Upper lobe of left lung (tissue), 6 donors: ENCODE results near the gene SCG3. TPM values are rescaled to one million over a fixed set of nuclear protein-coding genes. Genes with fewer than 3 reads are reported as not detected.
A peak's percentile ranks its signal among the peaks of the same experiment; 100 is the strongest.

ENCODE experiments used
- ATAC-seq, 2 donors: fragments of 200-7000 bp; cut with Tn5 transposase; one replicate each; pipeline ENCODE4 v1.9.1; 2022; ENCODE audit warnings: mild to moderate bottlenecking in 2 of 2, moderate library complexity in 2 of 2; ENCODE audit not compliant: low FRiP score in 2 of 2
- DNase-seq, 2 donors: peaks; one replicate each; pipeline ENCODE4 v3.0.0-alpha.2; 2019 to 2020
- H3K27ac ChIP-seq, 4 donors: fragments of 200-600 bp; sonication (generic); one replicate each; pipeline ENCODE4 v1.5.1; 2016 to 2019
- H3K27me3 ChIP-seq, 4 donors: fragments of 200-600 bp; sonication (generic); one replicate each; pipeline ENCODE4 v1.5.1; 2017 to 2019
- H3K36me3 ChIP-seq, 4 donors: fragments of 200-600 bp; sonication (generic); one replicate each; pipeline ENCODE4 v1.5.1; 2016 to 2019
- H3K4me1 ChIP-seq, 4 donors: fragments of 200-600 bp; sonication (generic); one replicate each; pipeline ENCODE4 v1.5.1; 2018 to 2019
- H3K4me3 ChIP-seq, 4 donors: fragments of 200-600 bp; sonication (generic); one replicate each; pipeline ENCODE4 v1.5.1; 2017 to 2019; ENCODE audit warnings: mild to moderate bottlenecking in 2 of 4, moderate library complexity in 1 of 4
- H3K9me3 ChIP-seq, 4 donors: fragments of 200-600 bp; sonication (generic); one replicate each; pipeline ENCODE4 v1.5.1; 2018 to 2019
- EP300 ChIP-seq, 4 donors: sonication (generic); formaldehyde crosslinking; IDR thresholded peaks; one replicate each; pipeline ENCODE4 v1.5.1; 2017; ENCODE audit warnings: antibody characterized with exemption in 4 of 4, control low read depth in 2 of 4
- POLR2A ChIP-seq, 4 donors: fragments of 450-650 bp; IDR thresholded peaks; one replicate each; pipeline ENCODE4 v1.5.1; 2016 to 2017; ENCODE audit warnings: antibody characterized with exemption in 4 of 4, mild to moderate bottlenecking in 2 of 4
- POLR2AphosphoS5 ChIP-seq, 2 donors: sonication (generic); formaldehyde crosslinking; IDR thresholded peaks; one replicate each; pipeline ENCODE4 v1.5.1; 2017; ENCODE audit warnings: antibody characterized with exemption in 2 of 2
- WGBS, 2 donors: methylation state at CpG; one replicate each; pipeline ENCODE4 v1.1.5; 2017 to 2018; 5-methylcytosine and 5-hydroxymethylcytosine counted together
- total RNA-seq, 6 donors: library from RNA; depleted of rRNA in 4 of 6; stranded (reverse); fragments of >200 nt in 4 of 6; gene quantifications; one replicate each; pipeline versions ENCODE4 v1.1.0 to v1.2.1, GENCODE V29; 2016 to 2021
- TF ChIP-seq, protein P1 (sequence below), 6 experiments: fragments of 450-650 bp in 4 of 6; fragments of 200-600 bp in 2 of 6; sonication (generic) in 2 of 6; IDR thresholded peaks; one replicate each; pipeline ENCODE4 v1.5.1; 2016 to 2019; ENCODE audit warnings: antibody characterized with exemption in 6 of 6
- donor health status: DM: no; HTN: no; CAD: no; lungs with moderate emphysema.
- donor health status: DM: no; HTN: yes; CAD: no; lungs with severe emphysema.

Gene SCG3
- total RNA-seq, 6 donors from 2014 or later, result 0.14 to 0.40 (median 0.27) TPM; not detected in 2

DNA sequence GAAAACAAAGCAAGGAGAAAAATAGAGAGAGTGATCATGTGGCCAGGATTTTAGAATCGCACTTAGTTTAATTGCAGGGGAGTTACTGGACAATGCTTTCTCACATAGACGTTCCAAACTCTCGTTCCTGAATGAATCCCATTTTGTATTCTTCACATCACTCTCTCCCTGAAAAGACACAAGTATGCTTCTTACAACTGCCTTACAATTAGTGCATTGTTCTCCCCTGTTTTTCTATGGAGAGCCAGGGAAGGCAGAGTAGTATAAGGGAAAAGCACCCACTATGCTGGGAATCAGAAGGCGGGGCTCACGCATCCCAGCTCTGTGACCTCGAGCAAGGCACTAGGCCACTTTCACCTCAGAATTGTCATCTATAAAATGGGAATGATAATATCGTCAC, 84.4 kb downstream of the SCG3 start:
- no peak for ATAC-seq
- no peaks in the 10 kb centered on the region for H3K27me3 ChIP-seq
- H3K9me3 ChIP-seq, result no peaks in the 10 kb centered on the region
- WGBS, 2 donors, result 86 to 94% methylated on average over 7 of the region's 7 CpGs
- H3K4me3 ChIP-seq, result no peak overlapping the region
- no peaks in the 10 kb centered on the region for H3K36me3 ChIP-seq
- DNase-seq, result no peak
- no peak for TF ChIP-seq POLR2AphosphoS5 (IDR thresholded peaks at IDR 0.05)
- TF ChIP-seq POLR2A (IDR thresholded peaks at IDR 0.05), result no peak
- TF ChIP-seq EP300 (IDR thresholded peaks at IDR 0.05), result no peak
- TF ChIP-seq, protein P1, sequence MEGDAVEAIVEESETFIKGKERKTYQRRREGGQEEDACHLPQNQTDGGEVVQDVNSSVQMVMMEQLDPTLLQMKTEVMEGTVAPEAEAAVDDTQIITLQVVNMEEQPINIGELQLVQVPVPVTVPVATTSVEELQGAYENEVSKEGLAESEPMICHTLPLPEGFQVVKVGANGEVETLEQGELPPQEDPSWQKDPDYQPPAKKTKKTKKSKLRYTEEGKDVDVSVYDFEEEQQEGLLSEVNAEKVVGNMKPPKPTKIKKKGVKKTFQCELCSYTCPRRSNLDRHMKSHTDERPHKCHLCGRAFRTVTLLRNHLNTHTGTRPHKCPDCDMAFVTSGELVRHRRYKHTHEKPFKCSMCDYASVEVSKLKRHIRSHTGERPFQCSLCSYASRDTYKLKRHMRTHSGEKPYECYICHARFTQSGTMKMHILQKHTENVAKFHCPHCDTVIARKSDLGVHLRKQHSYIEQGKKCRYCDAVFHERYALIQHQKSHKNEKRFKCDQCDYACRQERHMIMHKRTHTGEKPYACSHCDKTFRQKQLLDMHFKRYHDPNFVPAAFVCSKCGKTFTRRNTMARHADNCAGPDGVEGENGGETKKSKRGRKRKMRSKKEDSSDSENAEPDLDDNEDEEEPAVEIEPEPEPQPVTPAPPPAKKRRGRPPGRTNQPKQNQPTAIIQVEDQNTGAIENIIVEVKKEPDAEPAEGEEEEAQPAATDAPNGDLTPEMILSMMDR (IDR thresholded peaks at IDR 0.05), result no peak
- H3K4me1 ChIP-seq, result peaks cover 0 to 14% (median 5%) of the 10 kb centered on the region in 4 donors
- H3K27ac ChIP-seq, result no peak overlapping the region

- Histone ChIP-seq H3K27me3 (no peaks in the 10 kb centered on the region), H3K4me1 (peaks cover 0 to 14% (median 6%) of the 10 kb centered on the region in 4 donors), H3K36me3 (no peaks in the 10 kb centered on the region), H3K9me3 (no peaks in the 10 kb centered on the region), H3K27ac (no peak overlapping the region), H3K4me3 (no peak overlapping the region)
- no peak for ATAC-seq
- WGBS, 2 donors, result 92 to 100% methylated on average over 1 of the region's 1 CpG
- TF ChIP-seq POLR2A (IDR thresholded peaks at IDR 0.05) (no peak), EP300 (IDR thresholded peaks at IDR 0.05) (no peak), POLR2AphosphoS5 (IDR thresholded peaks at IDR 0.05) (no peak)
- TF ChIP-seq, protein P1 (IDR thresholded peaks at IDR 0.05), result no peak
- no peak for DNase-seq
Observed at GRCh38 chr15:51766341-51766740, 85.0 kb downstream of the SCG3 start.

GRCh38 chr15:51768018-51768417, 86.7 kb downstream of the SCG3 start:
- Histone ChIP-seq H3K36me3 (no peaks in the 10 kb centered on the region), H3K9me3 (no peaks in the 10 kb centered on the region), H3K4me1 (peaks cover 0 to 14% (median 7%) of the 10 kb centered on the region in 4 donors), H3K27ac (peak overlapping the region in 2 of 4 donors; percentile 54 to 66), H3K27me3 (no peaks in the 10 kb centered on the region), H3K4me3 (no peak overlapping the region)
- WGBS, 2 donors, result 48 to 53% methylated on average over 9 of the region's 9 CpGs
- TF ChIP-seq POLR2AphosphoS5 (IDR thresholded peaks at IDR 0.05), result peak; percentile 42 to 58
- TF ChIP-seq POLR2A (IDR thresholded peaks at IDR 0.05), result no peak
- ATAC-seq (peak; percentile 45 to 50), DNase-seq (peak in 1 of 2 donors; percentile 44)

Other genes starting within 250 kb of the SCG3 start
- 100 to 1,000 TPM in 1 of 6 donors, 10 to 100 TPM in 5; 39.8 to 140 (median 58.1) TPM for gene DMXL2, start 58.7 kb upstream of the SCG3 start, total RNA-seq
- 10 to 100 TPM; 13.4 to 22.8 (median 17.9) TPM for gene LYSMD2, start 56.2 kb downstream of the SCG3 start, total RNA-seq
- 10 to 100 TPM in 3 of 6 donors, 1 to 10 TPM in 3; 5.6 to 13.8 (median 10.9) TPM for gene TMOD2, start 70.1 kb downstream of the SCG3 start, total RNA-seq
- gene TMOD3, start 148.2 kb downstream of the SCG3 start, total RNA-seq, result 10 to 100 TPM; 40.4 to 81.6 (median 72.7) TPM